Measurements from ENCODE around the gene ASIC1. TPM values are rescaled to one million over a fixed set of nuclear protein-coding genes. Genes with fewer than 3 reads are reported as not detected.

ASIC1 gene
- total and polyA plus RNA-seq, 2 of the 4 experiments (the other 2 are of a cell fraction): 1.6 to 9.9 TPM

- H3K4me1 ChIP-seq (ENCODE audit: control insufficient read depth, insufficient read depth, low read length): peaks cover 3% of the 10 kb centered on the region; the same call in 1 of the 2 replicates
- H2BK15ac ChIP-seq (ENCODE audit: low read depth, low read length): no peak overlapping the region
- ATAC-seq (ENCODE audit: low read depth) (no peak), DNase-seq (no peak)
- no peak overlapping the region for H2BK5ac ChIP-seq (ENCODE audit: low read depth, low read length, poor library complexity, severe bottlenecking)
- in situ Hi-C loops (cut with MboI; ENCODE audit: low sequenced_read_pairs) (no loop called here), intact Hi-C loops (cut with micrococcal nuclease) (loop anchor here (2.0 kb wide), 1 partner anchor 241 kb away; no protein-coding TSS in a partner anchor), dilution Hi-C loops (cut with HindIII; ENCODE audit: low sequenced_read_pairs, unreplicated experiment) (no loop called here)
- no peaks in the 10 kb centered on the region for H3K79me1 ChIP-seq (ENCODE audit: low read depth in 1 of 2, low read length in 2 of 2)
- H2AK5ac ChIP-seq (ENCODE audit: low read depth, low read length): no peak overlapping the region
- H2AFZ ChIP-seq (replicated peaks; ENCODE audit: low read length, poor library complexity): no peak overlapping the region
- BruUV-seq (replicated peaks): no TSS peak
- no peak overlapping the region for H2AK9ac ChIP-seq (replicated peaks; ENCODE audit: low read depth, low read length, poor library complexity)
- H3K9me1 ChIP-seq (ENCODE audit: insufficient read depth, low read length): no peaks in the 10 kb centered on the region
- TF ChIP-seq CHD1 (IDR thresholded peaks at IDR 0.05; ENCODE audit: low read depth, low read length) (no peak), MAZ (IDR thresholded peaks at IDR 0.05; ENCODE audit: borderline replicate concordance, low read depth, low read length) (no peak), POLR2A (IDR thresholded peaks at IDR 0.05; ENCODE audit: low read depth, low read length) (no peak), CTCF (conservative IDR thresholded peaks at IDR 0.05; ENCODE audit: low read depth, low read length) (no peak), MAFK (IDR thresholded peaks at IDR 0.05; ENCODE audit: low read depth, low read length) (no peak), SMC3 (IDR thresholded peaks at IDR 0.05; ENCODE audit: low read depth, low read length) (no peak), ELK1 (IDR thresholded peaks at IDR 0.05; ENCODE audit: borderline replicate concordance, low read depth, low read length) (no peak), USF2 (IDR thresholded peaks at IDR 0.05; ENCODE audit: low read depth, low read length) (no peak), FOS (IDR thresholded peaks at IDR 0.05; ENCODE audit: low read depth, low read length) (no peak), NFE2L2 (IDR thresholded peaks at IDR 0.05; ENCODE audit: low read depth, low read length) (no peak), RAD21 (IDR thresholded peaks at IDR 0.05; ENCODE audit: low read length) (no peak), RCOR1 (IDR thresholded peaks at IDR 0.05; ENCODE audit: insufficient replicate concordance, low read length) (no peak), MXI1 (IDR thresholded peaks at IDR 0.05; ENCODE audit: borderline replicate concordance, low read depth, low read length) (no peak), RFX5 (IDR thresholded peaks at IDR 0.05; ENCODE audit: low read depth, low read length) (no peak), BHLHE40 (IDR thresholded peaks at IDR 0.05; ENCODE audit: low read depth, low read length) (no peak), CEBPB (IDR thresholded peaks at IDR 0.05; ENCODE audit: low read depth, low read length) (no peak)
- H3K4me3 ChIP-seq (ENCODE audit: insufficient read depth, low read depth, low read length): no peak overlapping the region
- H3K27ac ChIP-seq (ENCODE audit: insufficient read depth, low read length): no peak overlapping the region
- H3K9me3 ChIP-seq (ENCODE audit: control insufficient read depth, insufficient read depth, low read length): no peaks in the 10 kb centered on the region
- H3K56ac ChIP-seq (ENCODE audit: extremely low read depth, insufficient read depth, low read length): no peak overlapping the region
- no peaks in the 10 kb centered on the region for H3K36me3 ChIP-seq (ENCODE audit: control insufficient read depth, insufficient read depth, low read length)
- CTCF ChIA-PET: interaction anchor here (1.6 kb wide), 1 partner anchor 11 kb away, joined by 4 read pairs; no protein-coding TSS in a partner anchor
- no peak overlapping the region for H2BK20ac ChIP-seq (ENCODE audit: low read depth, low read length)
- H2BK120ac ChIP-seq (ENCODE audit: low read depth, low read length): no peak overlapping the region
- no peak overlapping the region for H3K4ac ChIP-seq (ENCODE audit: low read depth, low read length)
- no peak overlapping the region for H4K91ac ChIP-seq (ENCODE audit: insufficient read depth, low read depth, low read length)
- H3K27me3 ChIP-seq (ENCODE audit: control insufficient read depth, insufficient read depth, low read length): no peaks in the 10 kb centered on the region
- H3K18ac ChIP-seq (ENCODE audit: low read depth, low read length): no peak overlapping the region
- POLR2A ChIA-PET (ENCODE audit: unreplicated experiment): no interaction called here
- H3K23ac ChIP-seq (ENCODE audit: low read depth, low read length): no peak overlapping the region
- no peak overlapping the region for H3K14ac ChIP-seq (replicated peaks; ENCODE audit: low read depth, low read length)
- WGBS, 2 experiments (ENCODE audit: extremely low coverage in 2 of 2, insufficient read length in 1 of 2): 77% methylated on average over 7 of the region's 10 CpGs; no CpG with 5 or more reads in 1 of the 2 experiments
- H4K5ac ChIP-seq (ENCODE audit: low read depth, low read length): no peak overlapping the region
- H3K4me2 ChIP-seq (ENCODE audit: low read depth, low read length): no peak overlapping the region
- H4K8ac ChIP-seq (ENCODE audit: low read depth in 2 of 2, low read length in 2 of 2): no peak overlapping the region
- H3K9ac ChIP-seq (ENCODE audit: low read depth, low read length): no peak overlapping the region
- no peaks in the 10 kb centered on the region; the same call in 1 of the 2 replicates for H4K20me1 ChIP-seq (ENCODE audit: insufficient read depth, low read length)
Measured at GRCh38 chr12:50073712-50074111, 16.3 kb downstream of the ASIC1 start.

Data from IMR-90 (cell line).